DND-41 (cell line): ENCODE measurements around the gene UFC1.

Source experiments
- ATAC-seq: fragments of 200-7000 bp; cut with Tn5 transposase; 3 replicates; pipeline ENCODE4 v1.9.1; 2021; ENCODE audit warnings: low read depth; ENCODE audit not compliant: insufficient read depth
- DNase-seq: peaks from one replicate; pipeline ENCODE4 v3.0.0-alpha.2; 2020
- H2AFZ ChIP-seq: 2 replicates; pipeline ENCODE4 v1.6.0; 2012; ENCODE audit warnings: low read depth, low read length
- H3K27ac ChIP-seq: 2 replicates; pipeline ENCODE4 v1.5.1; 2012; ENCODE audit warnings: low read length, inconsistent platforms
- H3K27me3 ChIP-seq: fragments of 200-600 bp; sonication (generic); 2 replicates; pipeline ENCODE4 v1.6.0; 2012; ENCODE audit warnings: low read length, mild to moderate bottlenecking, inconsistent platforms; ENCODE audit not compliant: insufficient read depth, poor library complexity
- H3K36me3 ChIP-seq: 2 replicates; pipeline ENCODE4 v1.5.1; 2012; ENCODE audit warnings: low read length, inconsistent platforms; ENCODE audit not compliant: insufficient read depth
- H3K4me1 ChIP-seq: 2 replicates; pipeline ENCODE4 v1.5.1; 2012; ENCODE audit warnings: mild to moderate bottlenecking, low read length; ENCODE audit not compliant: insufficient read depth
- H3K4me2 ChIP-seq: 2 replicates; pipeline ENCODE4 v1.6.0; 2012; ENCODE audit warnings: mild to moderate bottlenecking, moderate library complexity, low read length, inconsistent platforms; ENCODE audit not compliant: insufficient read depth
- H3K4me3 ChIP-seq, 2 experiments: fragments of 200-600 bp in 1 of 2; shearing (Covaris generic) in 1 of 2; 2 replicates each; pipeline ENCODE4 v1.5.1; 2012 to 2016; ENCODE audit warnings: inconsistent platforms in 2 of 2, low read length in 2 of 2, mild to moderate bottlenecking in 2 of 2, low read depth in 1 of 2, moderate library complexity in 1 of 2
- H3K79me2 ChIP-seq: 2 replicates; pipeline ENCODE4 v1.6.0; 2012; ENCODE audit warnings: low read length, inconsistent platforms; ENCODE audit not compliant: insufficient read depth
- H3K9ac ChIP-seq: 2 replicates; pipeline ENCODE4 v1.6.0; 2012; ENCODE audit warnings: low read depth, mild to moderate bottlenecking, inconsistent platforms, low read length, moderate library complexity
- H3K9me3 ChIP-seq: 2 replicates; pipeline ENCODE4 v1.5.1; 2012; ENCODE audit warnings: low read length, moderate library complexity, mild to moderate bottlenecking, inconsistent platforms; ENCODE audit not compliant: insufficient read depth, severe bottlenecking
- H4K20me1 ChIP-seq: 2 replicates; pipeline ENCODE4 v1.6.0; 2012; ENCODE audit warnings: low read length; ENCODE audit not compliant: insufficient read depth
- CTCF ChIP-seq: IDR thresholded peaks from 2 replicates; pipeline ENCODE4 v1.5.1; 2012; ENCODE audit warnings: borderline replicate concordance, low read length, moderate library complexity, mild to moderate bottlenecking; ENCODE audit not compliant: poor library complexity, severe bottlenecking; ENCODE audit errors: extremely low read depth
- EZH2 ChIP-seq: IDR thresholded peaks from 3 replicates; pipeline ENCODE4 v1.6.1; 2012; ENCODE audit warnings: borderline replicate concordance, low read depth, mild to moderate bottlenecking, moderate library complexity, low read length, inconsistent platforms; ENCODE audit not compliant: severe bottlenecking

UFC1 gene

GRCh38 chr1:161196111-161196510 lies 42.3 kb downstream of the UFC1 start:
- ATAC-seq = no peak
- H3K27ac ChIP-seq = no peak overlapping the region
- peaks cover 6% of the 10 kb centered on the region for H3K4me1 ChIP-seq

GRCh38 chr1:161196521-161197451 lies 43.0 kb downstream of the UFC1 start:
- no peak overlapping the region for H3K4me3 ChIP-seq
- H4K20me1 ChIP-seq = no peaks in the 10 kb centered on the region
- peaks cover 13% of the 10 kb centered on the region for H3K4me1 ChIP-seq
- H3K4me2 ChIP-seq = no peak overlapping the region
- DNase-seq = no peak
- H3K9ac ChIP-seq = no peak overlapping the region
- ATAC-seq = no peak
- no peak overlapping the region for H2AFZ ChIP-seq
- no peak overlapping the region for H3K27ac ChIP-seq
- no peaks in the 10 kb centered on the region for H3K27me3 ChIP-seq
- H3K36me3 ChIP-seq = no peaks in the 10 kb centered on the region
- no peaks in the 10 kb centered on the region for H3K79me2 ChIP-seq
- H3K9me3 ChIP-seq = no peaks in the 10 kb centered on the region
- TF ChIP-seq EZH2 (no peak), CTCF (no peak)

More at GRCh38 chr1:161196111-161196510, 42.3 kb downstream of the UFC1 start:
- Histone ChIP-seq H4K20me1 (no peaks in the 10 kb centered on the region), H3K4me3 (no peak overlapping the region), H2AFZ (no peak overlapping the region), H3K9me3 (no peaks in the 10 kb centered on the region), H3K36me3 (no peaks in the 10 kb centered on the region), H3K27me3 (no peaks in the 10 kb centered on the region), H3K9ac (no peak overlapping the region), H3K4me2 (no peak overlapping the region), H3K79me2 (no peaks in the 10 kb centered on the region)
- no peak for DNase-seq
- TF ChIP-seq EZH2 = no peak
- TF ChIP-seq CTCF = no peak

- H3K9me3 ChIP-seq = no peaks in the 10 kb centered on the region
- no peaks in the 10 kb centered on the region for H4K20me1 ChIP-seq
- peaks cover 14% of the 10 kb centered on the region for H3K4me1 ChIP-seq
- H3K4me2 ChIP-seq = no peak overlapping the region
- H3K4me3 ChIP-seq = no peak overlapping the region
- peaks cover 5% of the 10 kb centered on the region for H3K79me2 ChIP-seq
- H2AFZ ChIP-seq = no peak overlapping the region
- H3K36me3 ChIP-seq = no peaks in the 10 kb centered on the region; the same call in 1 of the 2 replicates
- H3K9ac ChIP-seq = no peak overlapping the region
- DNase-seq (no peak), ATAC-seq (no peak)
- no peaks in the 10 kb centered on the region for H3K27me3 ChIP-seq
- H3K27ac ChIP-seq = no peak overlapping the region
- TF ChIP-seq CTCF (no peak), EZH2 (no peak)
Observed at GRCh38 chr1:161197560-161198193, 43.9 kb downstream of the UFC1 start.
